ENCODE results near the gene FCN2. TPM values are rescaled to one million over a fixed set of nuclear protein-coding genes. Genes with fewer than 3 reads are reported as not detected.

Gene FCN2
- total RNA-seq, 6 donors from 2014 or later, result not detected

GRCh38 chr9:134851020-134851419, 29.6 kb upstream of the FCN2 start:
- WGBS, 2 donors, result 68 to 85% methylated on average over 6 to 12 of the region's 12 CpGs
- H3K27me3 ChIP-seq, result no peaks in the 10 kb centered on the region
- H3K4me3 ChIP-seq, result no peak overlapping the region
- H3K36me3 ChIP-seq, result no peaks in the 10 kb centered on the region
- no peaks in the 10 kb centered on the region for H3K4me1 ChIP-seq
- H3K9me3 ChIP-seq, result peaks cover 0 to 5% (median 2%) of the 10 kb centered on the region in 4 donors
- TF ChIP-seq POLR2A (IDR thresholded peaks at IDR 0.05) (no peak), POLR2AphosphoS5 (IDR thresholded peaks at IDR 0.05) (no peak), EP300 (IDR thresholded peaks at IDR 0.05) (no peak), CTCF (IDR thresholded peaks at IDR 0.05) (no peak)
- no peak for ATAC-seq (ENCODE audit: low FRiP score in 2 of 2)
- DNase-seq, result peak in 1 of 2 donors; percentile 27
- H3K27ac ChIP-seq, result no peak overlapping the region

- DNase-seq (peak; percentile 8 to 13), ATAC-seq (ENCODE audit: low FRiP score in 2 of 2) (peak; percentile 8 to 49)
- Histone ChIP-seq H3K36me3 (no peaks in the 10 kb centered on the region), H3K27ac (no peak overlapping the region), H3K9me3 (peaks cover 0 to 5% (median 2%) of the 10 kb centered on the region in 4 donors), H3K4me1 (no peaks in the 10 kb centered on the region), H3K27me3 (no peaks in the 10 kb centered on the region), H3K4me3 (no peak overlapping the region)
- 64 to 66% methylated on average over 5 to 6 of the region's 6 CpGs for WGBS, 2 donors
- TF ChIP-seq EP300 (IDR thresholded peaks at IDR 0.05), result no peak
- no peak for TF ChIP-seq POLR2A (IDR thresholded peaks at IDR 0.05)
- TF ChIP-seq POLR2AphosphoS5 (IDR thresholded peaks at IDR 0.05), result no peak
- TF ChIP-seq CTCF (IDR thresholded peaks at IDR 0.05), result no peak
These were observed 27.5 kb upstream of the FCN2 start for GRCh38 chr9:134852906-134853654.

GRCh38 chr9:134853893-134854292, 26.7 kb upstream of the FCN2 start:
- Histone ChIP-seq H3K4me1 (no peaks in the 10 kb centered on the region), H3K4me3 (no peak overlapping the region), H3K27me3 (no peaks in the 10 kb centered on the region), H3K9me3 (peaks cover 0 to 5% (median 2%) of the 10 kb centered on the region in 4 donors), H3K27ac (no peak overlapping the region), H3K36me3 (no peaks in the 10 kb centered on the region)
- ATAC-seq (ENCODE audit: low FRiP score in 2 of 2) (no peak), DNase-seq (peak in 1 of 2 donors; percentile 3)
- WGBS, 2 donors, result 78 to 85% methylated on average over 5 to 6 of the region's 6 CpGs
- TF ChIP-seq POLR2A (IDR thresholded peaks at IDR 0.05) (no peak), EP300 (IDR thresholded peaks at IDR 0.05) (no peak), CTCF (IDR thresholded peaks at IDR 0.05) (no peak), POLR2AphosphoS5 (IDR thresholded peaks at IDR 0.05) (no peak)

- Histone ChIP-seq H3K4me3 (no peak overlapping the region), H3K27me3 (no peaks in the 10 kb centered on the region), H3K36me3 (no peaks in the 10 kb centered on the region), H3K9me3 (peaks cover 0 to 5% (median 2%) of the 10 kb centered on the region in 4 donors), H3K4me1 (no peaks in the 10 kb centered on the region), H3K27ac (no peak overlapping the region)
- WGBS, 2 donors, result 82 to 94% methylated on average over 9 of the region's 11 CpGs
- TF ChIP-seq EP300 (IDR thresholded peaks at IDR 0.05) (no peak), CTCF (IDR thresholded peaks at IDR 0.05) (no peak), POLR2AphosphoS5 (IDR thresholded peaks at IDR 0.05) (no peak), POLR2A (IDR thresholded peaks at IDR 0.05) (no peak)
- DNase-seq (peak; percentile 14 to 15), ATAC-seq (ENCODE audit: low FRiP score in 2 of 2) (peak in 1 of 2 donors; percentile 53)
These were observed 26.0 kb upstream of the FCN2 start for GRCh38 chr9:134854541-134854981.

Measured in upper lobe of left lung (tissue), 6 donors.